GM18505 (cell line): Measurements from ENCODE around the gene WDR7.
"Not testable (repeated sequence)": the region's sequence is repeated elsewhere in the genome, so short reads cannot be mapped to it uniquely, and the experiment has no call there.

Experiments
- ATAC-seq: cut with Tn5 transposase; IDR thresholded peaks from one replicate; pipeline ENCODE4 v1.9.1; 2021; ENCODE audit not compliant: unreplicated experiment
- POLR2A ChIP-seq: IDR thresholded peaks from 4 replicates; pipeline ENCODE4 v1.6.1; 2011; ENCODE audit warnings: borderline replicate concordance; ENCODE audit not compliant: insufficient read depth, insufficient read length; ENCODE audit errors: extremely low read depth

WDR7 gene

GRCh38 chr18:56645415-56646016 is 5.6 kb upstream of the WDR7 start:
- no peak for TF ChIP-seq POLR2A
- ATAC-seq: no peak

- ATAC-seq: no peak
Observed at GRCh38 chr18:56647071-56647470, 4.1 kb upstream of the WDR7 start.

GRCh38 chr18:56647951-56648893 is 2.9 kb upstream of the WDR7 start:
- no peak for ATAC-seq
- TF ChIP-seq POLR2A: no peak

More at GRCh38 chr18:56647071-56647470, 4.1 kb upstream of the WDR7 start:
- no peak for TF ChIP-seq POLR2A

- TF ChIP-seq POLR2A: no peak
- ATAC-seq: no peak
Observed at GRCh38 chr18:56649996-56650395, 1.2 kb upstream of the WDR7 start.

GRCh38 chr18:56651771-56652092 is 573 bp downstream of the WDR7 start:
- ATAC-seq: no peak
- TF ChIP-seq POLR2A: no peak

GRCh38 chr18:56652802-56653201 is 1.6 kb downstream of the WDR7 start:
- no peak for TF ChIP-seq POLR2A
- no peak for ATAC-seq

- ATAC-seq: not testable (repeated sequence)
Observed at GRCh38 chr18:56654280-56654679, 3.1 kb downstream of the WDR7 start.

- TF ChIP-seq POLR2A: no peak
- no peak for ATAC-seq
Observed at GRCh38 chr18:56658261-56658660, 7.1 kb downstream of the WDR7 start.

- no peak for ATAC-seq
- no peak for TF ChIP-seq POLR2A
Observed at GRCh38 chr18:56659111-56659510, 8.0 kb downstream of the WDR7 start.

GRCh38 chr18:56660655-56661054 is 9.5 kb downstream of the WDR7 start:
- no peak for ATAC-seq
- no peak for TF ChIP-seq POLR2A

GRCh38 chr18:56661360-56662062 is 10.4 kb downstream of the WDR7 start:
- TF ChIP-seq POLR2A: no peak
- no peak for ATAC-seq

- TF ChIP-seq POLR2A: no peak
- no peak for ATAC-seq
Observed at GRCh38 chr18:56662063-56662408, 10.9 kb downstream of the WDR7 start.

- TF ChIP-seq POLR2A: no peak
- no peak for ATAC-seq
Observed at GRCh38 chr18:56662502-56662901, 11.3 kb downstream of the WDR7 start.

GRCh38 chr18:56662902-56663301 is 11.7 kb downstream of the WDR7 start:
- no peak for ATAC-seq
- TF ChIP-seq POLR2A: no peak

- no peak for ATAC-seq
- no peak for TF ChIP-seq POLR2A
Observed at GRCh38 chr18:56672391-56672790, 21.2 kb downstream of the WDR7 start.

- no peak for TF ChIP-seq POLR2A
Observed at GRCh38 chr18:56672981-56673380, 21.8 kb downstream of the WDR7 start.

More at GRCh38 chr18:56672981-56673380, 21.8 kb downstream of the WDR7 start:
- no peak for ATAC-seq
